AG09309 (cell line): Measurements from ENCODE around the gene YIF1A.
"Not testable (repeated sequence)": the region's sequence is repeated elsewhere in the genome, so short reads cannot be mapped to it uniquely, and the experiment has no call there.

Source experiments
- DNase-seq: peaks from one replicate; pipeline ENCODE4 v3.0.0-alpha.2; 2010; ENCODE audit warnings: low read depth
- H3K4me3 ChIP-seq: 2 replicates; pipeline ENCODE4 v1.5.1; 2011; ENCODE audit warnings: mild to moderate bottlenecking, low read depth, low read length, moderate library complexity; ENCODE audit not compliant: control insufficient read depth
- TF ChIP-seq, protein P1 (sequence below): IDR thresholded peaks from 2 replicates; pipeline ENCODE4 v1.5.1; 2011; ENCODE audit warnings: mild to moderate bottlenecking, low read depth, low read length, inconsistent platforms; ENCODE audit not compliant: insufficient read depth, control insufficient read depth; ENCODE audit errors: missing control alignments

Gene YIF1A

DNA sequence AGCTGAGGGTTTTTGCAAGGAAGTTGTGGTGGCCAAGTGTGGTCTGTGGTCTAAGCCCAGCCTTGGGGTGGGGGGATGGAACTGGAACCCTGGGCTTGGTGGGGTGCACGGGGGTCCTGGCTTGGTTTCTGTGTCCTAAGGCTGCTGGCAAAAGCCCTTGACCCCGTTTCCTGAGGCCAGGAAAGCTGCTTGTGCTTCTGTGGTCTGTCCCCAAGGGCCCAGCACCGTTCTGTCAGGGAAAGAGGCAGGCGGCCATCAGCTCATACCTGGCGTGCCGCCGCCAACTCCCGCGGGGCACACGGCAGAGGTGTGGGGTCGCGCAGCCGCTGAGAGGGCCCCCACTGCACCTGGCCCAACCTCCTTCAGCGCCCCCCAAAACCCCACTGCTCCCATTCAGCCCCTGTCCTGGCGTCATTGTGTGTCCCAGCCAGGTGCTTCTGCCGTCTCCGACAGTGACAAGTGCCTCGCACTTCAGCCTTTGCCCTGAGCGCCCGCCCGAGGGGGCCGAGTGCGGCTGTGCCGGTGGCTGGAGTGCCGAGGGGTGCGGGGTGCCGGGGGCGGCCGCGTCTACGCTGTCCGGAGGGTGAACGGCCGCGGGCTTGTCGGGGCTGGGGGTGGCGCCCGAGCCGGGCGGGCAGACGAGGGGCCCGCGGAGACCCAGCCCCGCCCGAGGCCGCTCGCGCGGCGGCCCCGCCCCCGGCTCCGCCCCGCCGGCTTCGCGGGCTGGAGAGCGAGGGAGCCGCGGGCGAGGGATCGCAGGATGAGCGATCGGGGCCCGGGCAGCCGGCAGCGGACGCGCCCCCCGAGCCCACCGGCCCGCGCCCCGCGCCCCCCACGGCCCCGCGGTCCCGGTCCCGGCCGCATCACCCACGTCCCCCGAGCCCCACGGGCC is 11.2 kb downstream of the YIF1A start, which contains the start of gene CNIH2:
TSS of gene CNIH2 (plus strand) at position 705 of the 892 bp plus-strand sequence. CDS start 282 bp downstream, outside the sequence.
- TF ChIP-seq, protein P1, sequence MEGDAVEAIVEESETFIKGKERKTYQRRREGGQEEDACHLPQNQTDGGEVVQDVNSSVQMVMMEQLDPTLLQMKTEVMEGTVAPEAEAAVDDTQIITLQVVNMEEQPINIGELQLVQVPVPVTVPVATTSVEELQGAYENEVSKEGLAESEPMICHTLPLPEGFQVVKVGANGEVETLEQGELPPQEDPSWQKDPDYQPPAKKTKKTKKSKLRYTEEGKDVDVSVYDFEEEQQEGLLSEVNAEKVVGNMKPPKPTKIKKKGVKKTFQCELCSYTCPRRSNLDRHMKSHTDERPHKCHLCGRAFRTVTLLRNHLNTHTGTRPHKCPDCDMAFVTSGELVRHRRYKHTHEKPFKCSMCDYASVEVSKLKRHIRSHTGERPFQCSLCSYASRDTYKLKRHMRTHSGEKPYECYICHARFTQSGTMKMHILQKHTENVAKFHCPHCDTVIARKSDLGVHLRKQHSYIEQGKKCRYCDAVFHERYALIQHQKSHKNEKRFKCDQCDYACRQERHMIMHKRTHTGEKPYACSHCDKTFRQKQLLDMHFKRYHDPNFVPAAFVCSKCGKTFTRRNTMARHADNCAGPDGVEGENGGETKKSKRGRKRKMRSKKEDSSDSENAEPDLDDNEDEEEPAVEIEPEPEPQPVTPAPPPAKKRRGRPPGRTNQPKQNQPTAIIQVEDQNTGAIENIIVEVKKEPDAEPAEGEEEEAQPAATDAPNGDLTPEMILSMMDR: no peak
- peak within 1 kb of the TSS; percentile 18; the same call in 1 of the 2 replicates for H3K4me3 ChIP-seq
- no peak for DNase-seq

DNA sequence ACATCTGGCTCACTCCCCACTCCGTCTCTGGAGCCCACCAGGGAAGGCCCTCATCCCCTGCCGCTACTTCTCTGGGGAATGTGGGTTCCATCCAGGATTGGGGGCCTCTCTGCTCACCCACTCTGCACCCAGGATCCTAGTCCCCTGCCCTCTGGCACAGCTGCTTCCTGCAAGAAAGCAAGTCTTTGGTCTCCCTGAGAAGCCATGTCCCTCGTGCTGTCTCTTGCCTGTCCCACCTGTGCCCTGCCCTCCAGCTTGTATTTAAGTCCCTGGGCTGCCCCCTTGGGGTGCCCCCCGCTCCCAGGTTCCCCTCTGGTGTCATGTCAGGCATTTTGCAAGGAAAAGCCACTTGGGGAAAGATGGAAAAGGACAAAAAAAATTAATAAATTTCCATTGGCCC is 11.9 kb downstream of the YIF1A start:
- not testable (repeated sequence) for DNase-seq, H3K4me3 ChIP-seq

DNA sequence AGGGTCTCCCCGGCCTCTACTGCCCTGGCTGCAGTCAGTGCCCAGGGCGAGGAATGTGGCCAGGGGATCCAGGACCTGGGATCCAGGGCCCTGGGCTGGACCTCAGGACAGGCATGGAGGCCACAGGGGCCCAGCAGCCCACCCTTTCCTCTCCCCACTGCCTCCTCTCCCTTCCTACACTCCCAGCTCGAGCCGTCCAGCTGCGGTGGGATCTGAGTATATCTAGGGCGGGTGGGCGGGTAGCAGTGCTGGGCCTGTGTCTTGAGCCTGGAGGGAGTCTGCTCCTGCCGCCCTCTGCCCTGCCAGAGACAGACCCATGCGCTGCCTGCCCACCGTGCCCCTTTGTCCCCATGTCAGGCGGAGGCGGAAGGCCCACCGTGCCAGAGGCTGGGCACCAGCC is 12.3 kb downstream of the YIF1A start:
- not testable (repeated sequence) for H3K4me3 ChIP-seq, DNase-seq

DNA sequence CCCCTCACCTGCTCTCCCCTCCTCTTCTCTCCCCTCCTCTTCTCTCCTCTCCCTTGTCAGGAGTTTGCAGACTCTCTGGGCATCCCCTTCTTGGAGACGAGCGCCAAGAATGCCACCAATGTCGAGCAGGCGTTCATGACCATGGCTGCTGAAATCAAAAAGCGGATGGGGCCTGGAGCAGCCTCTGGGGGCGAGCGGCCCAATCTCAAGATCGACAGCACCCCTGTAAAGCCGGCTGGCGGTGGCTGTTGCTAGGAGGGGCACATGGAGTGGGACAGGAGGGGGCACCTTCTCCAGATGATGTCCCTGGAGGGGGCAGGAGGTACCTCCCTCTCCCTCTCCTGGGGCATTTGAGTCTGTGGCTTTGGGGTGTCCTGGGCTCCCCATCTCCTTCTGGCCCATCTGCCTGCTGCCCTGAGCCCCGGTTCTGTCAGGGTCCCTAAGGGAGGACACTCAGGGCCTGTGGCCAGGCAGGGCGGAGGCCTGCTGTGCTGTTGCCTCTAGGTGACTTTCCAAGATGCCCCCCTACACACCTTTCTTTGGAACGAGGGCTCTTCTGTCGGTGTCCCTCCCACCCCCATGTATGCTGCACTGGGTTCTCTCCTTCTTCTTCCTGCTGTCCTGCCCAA is 12.8 kb downstream of the YIF1A start:
- TF ChIP-seq, protein P1: no peak
- no peak overlapping the region for H3K4me3 ChIP-seq
- no peak for DNase-seq

DNA sequence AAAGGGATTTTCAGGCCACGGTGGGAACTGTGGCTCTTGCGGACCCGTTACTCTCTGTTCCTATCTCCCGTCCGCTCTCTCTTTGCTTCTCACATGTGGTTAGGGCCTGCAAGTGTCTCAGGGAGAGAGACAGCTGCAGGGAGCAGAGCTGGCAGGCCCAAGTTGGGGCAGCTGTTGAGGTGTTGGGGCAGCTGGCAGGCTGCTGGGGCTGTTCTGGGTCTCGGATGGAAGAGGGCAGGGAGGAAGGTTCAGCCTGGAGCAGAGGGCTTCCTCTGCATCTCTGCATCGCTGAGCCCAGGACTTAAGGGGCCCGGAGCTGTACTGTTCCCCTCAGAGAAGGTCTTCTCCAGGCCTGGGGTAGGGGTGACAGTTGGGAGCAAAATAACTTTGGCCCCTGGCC is 13.5 kb downstream of the YIF1A start:
- no peak overlapping the region for H3K4me3 ChIP-seq
- no peak for DNase-seq
- TF ChIP-seq, protein P1: no peak

DNA sequence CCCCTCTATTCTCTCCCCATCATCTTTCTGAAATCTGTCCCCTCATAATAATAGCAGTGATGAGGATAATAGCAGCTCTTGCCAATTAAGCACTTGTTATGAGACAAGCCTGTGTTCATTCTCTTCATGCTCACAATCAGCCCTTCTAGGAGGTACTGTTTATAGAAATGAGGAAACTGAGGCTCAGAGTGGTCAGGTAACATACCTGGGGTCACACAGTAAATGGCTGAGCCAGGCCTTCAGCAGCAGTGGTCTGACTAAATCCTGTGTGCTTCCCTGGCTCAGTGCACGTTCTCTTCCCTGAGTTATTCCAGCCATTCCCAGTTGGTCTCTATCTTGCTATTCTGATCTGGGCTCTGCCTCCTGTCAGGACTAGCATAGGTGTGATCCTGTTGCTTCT is 14.7 kb downstream of the YIF1A start:
- no peak for DNase-seq
- TF ChIP-seq, protein P1: no peak

DNA sequence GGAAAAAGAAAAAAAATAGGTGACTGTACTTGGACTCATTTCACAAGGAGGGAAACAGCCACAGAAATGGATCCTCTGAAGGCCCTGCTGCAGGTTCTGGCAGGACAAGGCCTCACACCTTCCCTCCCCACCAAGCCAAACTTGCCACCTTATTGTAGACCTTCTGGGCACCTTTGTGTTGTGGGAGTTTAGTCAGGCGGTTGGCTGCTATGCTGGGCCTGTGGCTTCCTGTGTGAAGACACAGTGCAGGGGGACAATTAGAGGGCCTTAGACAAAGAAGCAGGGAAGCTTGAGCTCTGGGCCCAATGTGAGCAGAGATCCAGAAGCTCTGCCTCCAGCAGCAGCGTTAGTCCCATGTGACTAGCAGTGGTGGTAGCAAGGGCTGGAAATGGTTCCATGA is 16.3 kb downstream of the YIF1A start:
- TF ChIP-seq, protein P1: no peak
- no peak for DNase-seq
- no peak overlapping the region for H3K4me3 ChIP-seq

More for the DNA sequence above, 14.7 kb downstream of the YIF1A start:
- no peak overlapping the region for H3K4me3 ChIP-seq

DNA sequence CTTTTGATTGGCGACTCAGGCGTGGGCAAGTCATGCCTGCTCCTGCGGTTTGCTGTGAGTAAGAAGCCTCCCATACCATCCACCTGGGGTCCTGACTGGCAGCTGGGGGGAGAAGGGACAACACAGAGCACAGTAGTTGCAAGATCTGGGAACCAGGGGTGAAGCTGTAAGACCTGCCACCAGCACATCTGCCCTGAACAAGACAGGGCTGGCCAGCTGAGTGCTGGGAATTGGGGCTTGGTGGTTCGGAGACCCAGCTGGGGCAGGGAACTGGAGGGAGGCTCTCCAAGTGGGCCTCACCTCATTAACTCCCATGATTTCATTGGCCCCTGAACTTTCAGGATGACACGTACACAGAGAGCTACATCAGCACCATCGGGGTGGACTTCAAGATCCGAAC is 17.1 kb downstream of the YIF1A start:
- DNase-seq: no peak
- TF ChIP-seq, protein P1: no peak
- no peak overlapping the region for H3K4me3 ChIP-seq
